ENCODE measurements around the gene CPLX1.

DNA sequence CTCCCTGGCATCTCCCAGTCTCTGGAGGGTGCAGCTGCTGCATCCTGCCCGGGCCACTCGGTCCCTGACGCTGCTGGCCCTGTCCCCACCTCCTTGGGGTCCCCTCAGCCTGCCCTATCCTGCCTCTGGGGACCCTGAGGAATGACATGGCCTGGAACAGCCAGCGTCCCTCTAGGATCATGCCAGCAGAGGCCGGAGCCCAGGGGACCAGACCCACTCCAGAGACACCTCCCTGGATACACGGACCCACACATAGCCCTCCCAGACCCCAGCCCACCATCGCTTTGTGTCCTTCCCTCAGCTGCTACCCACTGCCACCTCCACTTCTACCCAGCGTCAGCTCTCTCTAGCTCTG is 35.5 kb downstream of the CPLX1 start:
- TF ChIP-seq CTCF (conservative IDR thresholded peaks at IDR 0.05; ENCODE audit: low read length): no peak
- TF ChIP-seq EZH2phosphoT487 (IDR thresholded peaks at IDR 0.05; ENCODE audit: borderline replicate concordance, low read depth, low read length): no peak
